Measurements from ENCODE around the gene GALM.

DNA sequence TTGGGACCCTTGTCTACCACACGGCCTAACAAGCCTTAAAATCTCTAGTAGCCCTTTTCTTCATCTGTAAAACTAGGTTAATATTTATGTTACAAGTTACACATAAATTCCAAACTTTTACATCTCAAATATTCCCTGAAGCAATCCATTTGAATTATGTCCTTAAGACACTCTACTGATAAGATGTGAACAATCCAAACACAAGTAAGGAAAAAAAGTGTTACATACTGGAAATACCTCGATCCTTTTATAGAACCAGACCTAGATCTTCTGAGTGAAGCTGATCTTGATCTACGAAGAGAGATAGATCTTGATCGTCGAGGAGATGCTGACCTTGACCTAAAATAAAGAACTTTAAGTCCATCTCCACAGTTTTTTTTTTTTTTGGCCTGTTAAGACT, 81.9 kb downstream of the GALM start:
- TF ChIP-seq, protein P1, sequence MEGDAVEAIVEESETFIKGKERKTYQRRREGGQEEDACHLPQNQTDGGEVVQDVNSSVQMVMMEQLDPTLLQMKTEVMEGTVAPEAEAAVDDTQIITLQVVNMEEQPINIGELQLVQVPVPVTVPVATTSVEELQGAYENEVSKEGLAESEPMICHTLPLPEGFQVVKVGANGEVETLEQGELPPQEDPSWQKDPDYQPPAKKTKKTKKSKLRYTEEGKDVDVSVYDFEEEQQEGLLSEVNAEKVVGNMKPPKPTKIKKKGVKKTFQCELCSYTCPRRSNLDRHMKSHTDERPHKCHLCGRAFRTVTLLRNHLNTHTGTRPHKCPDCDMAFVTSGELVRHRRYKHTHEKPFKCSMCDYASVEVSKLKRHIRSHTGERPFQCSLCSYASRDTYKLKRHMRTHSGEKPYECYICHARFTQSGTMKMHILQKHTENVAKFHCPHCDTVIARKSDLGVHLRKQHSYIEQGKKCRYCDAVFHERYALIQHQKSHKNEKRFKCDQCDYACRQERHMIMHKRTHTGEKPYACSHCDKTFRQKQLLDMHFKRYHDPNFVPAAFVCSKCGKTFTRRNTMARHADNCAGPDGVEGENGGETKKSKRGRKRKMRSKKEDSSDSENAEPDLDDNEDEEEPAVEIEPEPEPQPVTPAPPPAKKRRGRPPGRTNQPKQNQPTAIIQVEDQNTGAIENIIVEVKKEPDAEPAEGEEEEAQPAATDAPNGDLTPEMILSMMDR (IDR thresholded peaks at IDR 0.05; ENCODE audit: low read depth, low read length, missing input control), result no peak
- no peak for TF ChIP-seq YY1 (IDR thresholded peaks at IDR 0.05)
- TF ChIP-seq JUND (IDR thresholded peaks at IDR 0.05), result no peak
- TF ChIP-seq RAD21 (IDR thresholded peaks at IDR 0.05), result no peak
- TF ChIP-seq FOXA1 (IDR thresholded peaks at IDR 0.05), result no peak
- no peak for TF ChIP-seq TAF1 (conservative IDR thresholded peaks at IDR 0.05)
- TF ChIP-seq, protein P2, sequence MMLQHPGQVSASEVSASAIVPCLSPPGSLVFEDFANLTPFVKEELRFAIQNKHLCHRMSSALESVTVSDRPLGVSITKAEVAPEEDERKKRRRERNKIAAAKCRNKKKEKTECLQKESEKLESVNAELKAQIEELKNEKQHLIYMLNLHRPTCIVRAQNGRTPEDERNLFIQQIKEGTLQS (IDR thresholded peaks at IDR 0.05), result no peak

Measured in liver (tissue), 3 donors.